Measurements from ENCODE around the gene WDR35.

Gene WDR35

GRCh38 chr2:20011276-20012031, 21.5 kb upstream of the WDR35 start:
- no peak for DNase-seq

GRCh38 chr2:20008703-20009102, 18.8 kb upstream of the WDR35 start:
- DNase-seq, result no peak

GRCh38 chr2:20005891-20006470, 16.1 kb upstream of the WDR35 start:
- DNase-seq, result no peak

GRCh38 chr2:20005067-20005627, 15.2 kb upstream of the WDR35 start:
- DNase-seq, result no peak

GRCh38 chr2:20001361-20001863, 11.5 kb upstream of the WDR35 start:
- DNase-seq, result no peak

- no peak for DNase-seq
These were observed 3.8 kb upstream of the WDR35 start for GRCh38 chr2:19993731-19994130.

GRCh38 chr2:19991895-19992294, 2.0 kb upstream of the WDR35 start:
- no peak for DNase-seq

GRCh38 chr2:19990416-19990728, 467 bp upstream of the WDR35 start:
- no peak for DNase-seq

GRCh38 chr2:19989342-19989666, 601 bp downstream of the WDR35 start:
- DNase-seq, result no peak

- DNase-seq, result no peak
These were observed 1.3 kb downstream of the WDR35 start for GRCh38 chr2:19988600-19988999.

- DNase-seq, result no peak
These were observed 2.0 kb downstream of the WDR35 start for GRCh38 chr2:19987936-19988335.

- no peak for DNase-seq
These were observed 7.6 kb downstream of the WDR35 start for GRCh38 chr2:19982268-19982667.

GRCh38 chr2:19979932-19980331, 10.0 kb downstream of the WDR35 start:
- no peak for DNase-seq

GRCh38 chr2:19973466-19973865, 16.4 kb downstream of the WDR35 start:
- no peak for DNase-seq

GRCh38 chr2:19971691-19972090, 18.2 kb downstream of the WDR35 start:
- no peak for DNase-seq

- no peak for DNase-seq
These were observed 26.5 kb downstream of the WDR35 start for GRCh38 chr2:19963386-19963785.

- DNase-seq, result peak; percentile 58
These were observed 34.1 kb downstream of the WDR35 start for GRCh38 chr2:19955544-19956422.

GRCh38 chr2:19949071-19949470, 40.8 kb downstream of the WDR35 start:
- DNase-seq, result no peak

- no peak for DNase-seq
These were observed 42.5 kb downstream of the WDR35 start for GRCh38 chr2:19947184-19947940.

- DNase-seq, result no peak
These were observed 45.6 kb downstream of the WDR35 start for GRCh38 chr2:19944205-19944845.

GRCh38 chr2:19943189-19943588, 46.7 kb downstream of the WDR35 start:
- no peak for DNase-seq

GRCh38 chr2:19942199-19942598, 47.7 kb downstream of the WDR35 start:
- no peak for DNase-seq
